ENCODE results near the gene ZNF592. TPM values are rescaled to one million over a fixed set of nuclear protein-coding genes. Genes with fewer than 3 reads are reported as not detected.
"Not testable (repeated sequence)": the region's sequence is repeated elsewhere in the genome, so short reads cannot be mapped to it uniquely, and the experiment has no call there.

The ZNF592 gene
- total RNA-seq, 4 donors from 2014 or later, result 4.7 to 48.2 (median 11.7) TPM

- no peak for DNase-seq
- no peak for TF ChIP-seq POLR2A (IDR thresholded peaks at IDR 0.05)
- TF ChIP-seq, protein P1, sequence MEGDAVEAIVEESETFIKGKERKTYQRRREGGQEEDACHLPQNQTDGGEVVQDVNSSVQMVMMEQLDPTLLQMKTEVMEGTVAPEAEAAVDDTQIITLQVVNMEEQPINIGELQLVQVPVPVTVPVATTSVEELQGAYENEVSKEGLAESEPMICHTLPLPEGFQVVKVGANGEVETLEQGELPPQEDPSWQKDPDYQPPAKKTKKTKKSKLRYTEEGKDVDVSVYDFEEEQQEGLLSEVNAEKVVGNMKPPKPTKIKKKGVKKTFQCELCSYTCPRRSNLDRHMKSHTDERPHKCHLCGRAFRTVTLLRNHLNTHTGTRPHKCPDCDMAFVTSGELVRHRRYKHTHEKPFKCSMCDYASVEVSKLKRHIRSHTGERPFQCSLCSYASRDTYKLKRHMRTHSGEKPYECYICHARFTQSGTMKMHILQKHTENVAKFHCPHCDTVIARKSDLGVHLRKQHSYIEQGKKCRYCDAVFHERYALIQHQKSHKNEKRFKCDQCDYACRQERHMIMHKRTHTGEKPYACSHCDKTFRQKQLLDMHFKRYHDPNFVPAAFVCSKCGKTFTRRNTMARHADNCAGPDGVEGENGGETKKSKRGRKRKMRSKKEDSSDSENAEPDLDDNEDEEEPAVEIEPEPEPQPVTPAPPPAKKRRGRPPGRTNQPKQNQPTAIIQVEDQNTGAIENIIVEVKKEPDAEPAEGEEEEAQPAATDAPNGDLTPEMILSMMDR (IDR thresholded peaks at IDR 0.05), result no peak
- H3K4me3 ChIP-seq, result no peak overlapping the region
- intact Hi-C loops (cut with DNase I; ENCODE audit: low total_unique reads), result no loop called here
- no peak overlapping the region for H3K27ac ChIP-seq
- no peaks in the 10 kb centered on the region for H3K27me3 ChIP-seq
- no peaks in the 10 kb centered on the region for H3K9me3 ChIP-seq
- no peaks in the 10 kb centered on the region for H3K4me1 ChIP-seq
- H3K36me3 ChIP-seq, result no peaks in the 10 kb centered on the region
These were observed 13.5 kb upstream of the ZNF592 start for GRCh38 chr15:84734794-84735479.

GRCh38 chr15:84735480-84736061 lies 12.8 kb upstream of the ZNF592 start:
- DNase-seq; H3K9me3 ChIP-seq; H3K4me1 ChIP-seq; intact Hi-C loops (cut with DNase I; ENCODE audit: low total_unique reads); H3K27me3 ChIP-seq; H3K36me3 ChIP-seq; H3K4me3 ChIP-seq; H3K27ac ChIP-seq: not testable (repeated sequence)

- no peak overlapping the region for H3K4me3 ChIP-seq
- TF ChIP-seq POLR2A (IDR thresholded peaks at IDR 0.05), result no peak
- no peaks in the 10 kb centered on the region for H3K4me1 ChIP-seq
- intact Hi-C loops (cut with DNase I; ENCODE audit: low total_unique reads), result no loop called here
- DNase-seq, result no peak
- no peaks in the 10 kb centered on the region for H3K9me3 ChIP-seq
- H3K27ac ChIP-seq, result no peak overlapping the region
- H3K27me3 ChIP-seq, result no peaks in the 10 kb centered on the region
- no peaks in the 10 kb centered on the region for H3K36me3 ChIP-seq
These were observed 12.0 kb upstream of the ZNF592 start for GRCh38 chr15:84736375-84736774.

DNA sequence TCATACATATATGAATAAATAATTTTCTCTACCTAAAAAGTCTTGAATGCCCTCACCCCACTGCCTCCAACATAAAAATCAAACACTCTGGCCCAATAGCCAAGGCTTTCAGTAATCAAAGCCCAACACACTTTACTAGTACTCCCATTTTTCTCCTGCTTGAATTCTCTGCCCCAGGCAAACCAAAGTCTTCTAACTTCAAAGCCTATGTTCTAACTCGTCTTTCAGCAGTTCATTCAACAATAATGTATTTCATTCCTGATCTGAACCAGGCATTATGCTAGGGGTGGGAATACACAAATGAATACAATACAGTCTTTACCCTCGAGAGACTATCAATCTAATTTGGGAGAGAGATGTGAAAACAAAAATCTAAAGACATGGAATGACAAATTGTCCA lies 11.4 kb upstream of the ZNF592 start:
- DNase-seq, result no peak
- H3K27me3 ChIP-seq, result no peaks in the 10 kb centered on the region
- H3K9me3 ChIP-seq, result no peaks in the 10 kb centered on the region
- H3K36me3 ChIP-seq, result no peaks in the 10 kb centered on the region
- TF ChIP-seq, protein P1 (IDR thresholded peaks at IDR 0.05), result no peak
- TF ChIP-seq POLR2A (IDR thresholded peaks at IDR 0.05), result no peak
- H3K27ac ChIP-seq, result no peak overlapping the region
- H3K4me1 ChIP-seq, result no peaks in the 10 kb centered on the region
- intact Hi-C loops (cut with DNase I; ENCODE audit: low total_unique reads), result no loop called here
- no peak overlapping the region for H3K4me3 ChIP-seq

GRCh38 chr15:84740691-84741090 lies 7.7 kb upstream of the ZNF592 start:
- H3K27me3 ChIP-seq, result no peaks in the 10 kb centered on the region
- H3K4me1 ChIP-seq, result no peaks in the 10 kb centered on the region
- no peaks in the 10 kb centered on the region for H3K36me3 ChIP-seq
- H3K9me3 ChIP-seq, result no peaks in the 10 kb centered on the region
- no peak for DNase-seq
- no peak overlapping the region for H3K27ac ChIP-seq
- intact Hi-C loops (cut with DNase I; ENCODE audit: low total_unique reads), result no loop called here
- H3K4me3 ChIP-seq, result no peak overlapping the region
- no peak for TF ChIP-seq POLR2A (IDR thresholded peaks at IDR 0.05)
- TF ChIP-seq, protein P1 (IDR thresholded peaks at IDR 0.05), result no peak

DNA sequence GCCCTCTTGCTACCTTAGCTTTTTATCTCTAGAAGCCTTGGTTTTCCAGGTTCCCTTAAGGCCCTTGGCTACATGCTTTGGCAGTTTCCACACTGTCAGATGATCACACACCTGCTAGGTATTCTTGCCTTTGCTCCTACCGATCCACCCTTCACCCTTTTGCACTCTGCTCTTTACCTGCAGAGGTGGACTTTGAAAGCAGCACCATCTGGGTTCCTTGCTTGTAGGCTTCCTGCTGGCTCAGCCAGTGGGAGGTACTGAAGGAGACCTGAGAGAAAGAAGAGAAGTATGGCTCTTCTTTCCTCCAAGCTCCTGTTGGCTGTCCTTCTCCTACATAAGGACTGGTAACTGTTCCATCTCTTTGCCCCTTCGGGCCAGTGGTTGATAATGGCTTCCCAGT lies 7.3 kb upstream of the ZNF592 start:
- no peak for TF ChIP-seq POLR2A (IDR thresholded peaks at IDR 0.05)
- intact Hi-C loops (cut with DNase I; ENCODE audit: low total_unique reads), result no loop called here

More for the DNA sequence above, 7.3 kb upstream of the ZNF592 start:
- Histone ChIP-seq H3K9me3 (no peaks in the 10 kb centered on the region), H3K27me3 (no peaks in the 10 kb centered on the region), H3K36me3 (no peaks in the 10 kb centered on the region), H3K4me3 (no peak overlapping the region), H3K27ac (no peak overlapping the region), H3K4me1 (no peaks in the 10 kb centered on the region)
- no peak for DNase-seq
